SW 1271 (cell line): ENCODE measurements around the gene MLN.
A peak's percentile ranks its signal among the peaks of the same experiment; 100 is the strongest.

Experiments used
- DNase-seq, 2 experiments: peaks; one replicate each; lab custom pipeline; 2025; lab: John Stamatoyannopoulos, UW

The MLN gene, protein sequence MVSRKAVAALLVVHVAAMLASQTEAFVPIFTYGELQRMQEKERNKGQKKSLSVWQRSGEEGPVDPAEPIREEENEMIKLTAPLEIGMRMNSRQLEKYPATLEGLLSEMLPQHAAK

DNA sequence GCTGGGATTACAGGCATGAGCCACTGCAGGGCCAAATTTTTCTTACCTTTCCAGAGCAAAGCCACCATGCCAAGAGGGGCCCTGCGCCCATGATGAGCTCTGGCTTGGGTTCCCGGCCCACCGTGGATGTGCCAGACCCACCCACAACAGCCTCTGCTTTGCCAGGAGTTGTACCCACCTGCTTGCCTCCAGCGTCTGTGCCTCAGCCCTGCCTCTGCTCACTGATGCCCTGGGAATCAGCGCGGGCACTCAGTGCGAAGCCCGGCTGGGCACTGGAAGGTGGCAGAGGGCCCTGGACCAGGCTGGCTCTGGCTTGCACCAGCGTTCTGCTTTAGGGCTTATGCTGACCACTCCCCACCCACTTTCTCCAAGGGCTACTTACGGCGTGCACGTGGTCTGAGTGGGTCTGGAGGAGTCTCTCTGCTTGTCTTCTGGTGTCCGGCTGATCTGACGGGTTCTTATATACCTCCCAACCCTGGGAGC lies at the start of gene MLN:
Gene MLN (minus strand): TSS at position 433 of the 483 bp plus-strand sequence. CDS start 2,840 bp downstream, outside the sequence.
- DNase-seq, result no peak

DNA sequence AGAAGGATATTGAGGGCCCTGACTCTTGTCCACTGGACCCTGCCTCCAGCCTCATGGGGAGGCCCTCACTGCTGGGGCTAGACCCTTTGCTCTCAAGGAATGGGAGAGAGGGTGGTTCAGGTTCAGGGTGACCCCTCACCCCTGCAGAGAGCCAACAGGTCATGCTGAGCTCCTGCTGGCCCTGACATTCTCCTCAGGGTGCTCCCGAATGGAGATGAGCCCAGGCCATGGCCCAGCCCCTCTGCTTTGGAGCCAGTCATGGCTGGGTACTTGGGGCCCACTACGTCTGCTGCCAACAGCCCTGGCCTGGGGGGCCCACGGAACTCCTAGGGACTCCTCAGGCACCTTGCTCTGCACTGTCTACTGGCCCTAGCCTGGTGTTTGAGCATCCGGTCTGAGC lies 49.2 kb upstream of the MLN start:
- no peak for DNase-seq

DNA sequence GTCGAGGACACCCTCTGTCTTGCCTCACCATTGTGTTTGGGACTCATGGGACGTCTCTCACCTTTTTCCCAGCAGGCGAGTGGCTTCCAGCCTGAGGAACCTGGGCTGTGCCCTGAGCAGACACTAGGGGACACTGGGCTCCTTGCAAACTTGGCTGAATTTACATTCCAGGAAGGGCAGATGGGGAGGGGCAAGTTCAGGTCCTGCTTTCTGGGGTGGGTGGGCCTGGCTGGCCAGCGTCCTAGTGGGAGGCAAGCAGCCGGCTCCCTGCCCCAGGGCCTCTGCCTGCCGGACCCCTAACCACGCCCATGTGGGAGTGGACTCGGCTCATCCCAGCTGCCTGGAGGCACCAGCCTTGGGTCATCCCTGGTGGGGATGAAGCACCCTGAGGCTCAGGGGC lies 48.2 kb upstream of the MLN start:
- peak in 1 of 2 experiments; percentile 20 for DNase-seq

DNA sequence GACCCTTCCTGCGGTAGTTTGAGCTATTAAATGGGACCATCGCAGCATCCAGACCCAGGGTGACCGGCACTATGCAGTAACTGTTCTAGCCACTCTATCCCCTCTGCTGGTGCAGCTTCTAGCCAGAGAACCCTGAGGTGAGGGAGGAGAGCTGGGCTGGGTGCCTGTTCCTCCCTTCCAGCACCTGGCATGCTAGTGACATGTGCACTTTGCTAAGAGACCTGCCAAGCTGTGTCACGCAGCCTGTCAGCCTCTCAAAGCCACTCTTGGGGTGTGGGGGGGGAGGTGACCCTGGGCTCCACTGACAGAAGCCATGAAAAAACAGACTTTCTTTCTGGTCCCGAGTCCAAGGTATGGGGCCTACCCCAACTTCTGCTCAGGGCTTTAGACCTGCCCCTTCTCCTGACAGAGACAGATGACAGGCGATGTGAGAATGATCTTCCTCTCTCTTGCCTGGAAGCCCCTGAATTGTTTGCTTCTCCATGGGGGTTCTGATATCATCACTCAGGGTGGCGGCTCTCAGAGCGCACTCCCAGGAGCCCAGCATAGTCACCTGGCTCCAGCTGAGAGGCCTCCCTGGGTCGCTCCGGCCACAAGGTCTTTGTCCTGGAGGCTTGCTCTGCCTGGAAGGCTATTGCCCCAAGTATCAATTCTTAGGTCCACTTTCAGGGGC lies 47.2 kb upstream of the MLN start:
- DNase-seq, result no peak

DNA sequence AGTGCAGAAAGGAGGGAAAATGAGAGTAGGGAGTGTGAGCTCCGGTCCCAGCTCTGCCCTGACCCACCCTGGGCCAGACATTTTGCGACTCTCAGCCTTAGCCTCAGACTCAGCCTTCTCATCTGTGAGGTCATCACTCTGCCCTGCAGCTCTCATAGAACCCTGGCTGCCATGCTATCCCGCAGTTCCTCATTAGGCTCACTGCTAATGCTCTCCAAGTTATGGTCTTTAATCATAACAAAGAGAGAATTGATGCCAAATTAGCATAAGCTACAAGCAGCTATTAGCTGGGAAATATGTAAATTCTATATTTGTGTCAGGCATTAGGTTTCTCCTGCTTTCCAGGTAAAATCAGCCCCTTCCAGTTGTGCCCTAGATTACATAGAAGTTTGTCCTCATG lies 46.5 kb upstream of the MLN start:
- DNase-seq, result no peak

DNA sequence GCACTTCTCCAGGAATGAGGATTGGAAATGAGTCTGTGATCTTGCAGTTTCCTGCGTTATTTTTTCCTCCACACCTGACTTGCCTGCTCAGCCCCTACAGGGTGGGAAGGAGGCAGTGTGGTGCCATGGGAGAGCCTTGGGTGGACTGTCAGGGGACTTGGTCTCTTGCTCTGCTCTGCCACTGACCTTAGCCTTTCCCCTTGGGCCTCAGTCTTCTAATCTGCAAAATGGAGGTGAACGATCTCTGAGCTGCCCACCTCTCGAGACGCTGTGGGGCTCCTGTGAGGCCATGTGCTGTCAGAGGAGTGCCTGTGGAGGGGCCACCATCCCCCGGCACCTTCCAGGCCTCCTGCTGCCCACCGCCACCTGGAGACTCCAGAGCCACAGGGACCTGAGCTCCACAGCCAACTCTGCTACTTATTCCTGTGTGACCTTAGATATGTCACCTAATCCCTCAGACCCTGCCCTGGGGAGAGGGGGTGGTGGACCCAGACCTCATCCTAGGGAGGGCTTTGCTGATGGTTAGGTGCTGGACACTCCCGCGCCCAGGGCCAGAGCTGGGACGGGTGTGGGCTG lies 45.8 kb upstream of the MLN start:
- DNase-seq, result no peak

DNA sequence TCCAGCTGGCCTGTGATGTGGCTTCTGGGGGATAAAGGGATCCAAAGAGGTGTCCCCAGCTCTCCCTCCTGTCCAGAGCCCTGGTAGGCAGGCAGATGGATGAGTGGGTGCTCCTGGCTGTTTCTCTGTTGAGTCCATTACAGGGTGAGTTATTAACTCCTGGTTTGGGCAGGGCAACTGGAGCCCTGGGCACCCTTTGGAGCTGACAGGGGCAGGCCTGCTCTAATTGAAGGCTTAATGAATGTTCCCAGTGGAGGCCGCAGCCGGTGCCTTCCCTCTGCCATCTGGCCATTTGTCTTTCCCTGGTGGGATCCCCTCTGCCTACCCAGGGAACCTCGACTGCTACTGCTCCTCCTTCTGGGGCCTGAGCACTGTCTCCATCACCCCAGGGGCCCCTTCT lies 44.7 kb upstream of the MLN start:
- DNase-seq, result no peak

DNA sequence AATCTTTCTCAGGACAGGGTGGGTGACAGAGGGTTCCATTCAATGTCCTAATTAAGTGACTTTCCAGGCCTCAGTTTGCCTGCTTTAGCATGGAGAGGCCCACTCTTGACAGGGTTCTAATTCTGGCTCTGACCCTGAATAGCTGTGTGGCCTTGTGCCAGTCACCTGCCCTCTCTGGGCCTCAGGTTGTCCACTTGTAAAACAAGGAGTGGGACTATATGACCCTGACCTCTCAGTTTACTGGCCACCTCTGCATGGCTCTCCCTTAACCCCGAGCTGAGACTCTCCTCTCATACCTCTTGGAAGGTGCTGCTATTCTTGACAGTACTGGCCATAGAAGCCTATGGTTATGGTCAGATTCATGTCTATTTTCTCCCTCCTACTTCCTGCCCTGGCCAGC lies 44.1 kb upstream of the MLN start:
- DNase-seq, result no peak

DNA sequence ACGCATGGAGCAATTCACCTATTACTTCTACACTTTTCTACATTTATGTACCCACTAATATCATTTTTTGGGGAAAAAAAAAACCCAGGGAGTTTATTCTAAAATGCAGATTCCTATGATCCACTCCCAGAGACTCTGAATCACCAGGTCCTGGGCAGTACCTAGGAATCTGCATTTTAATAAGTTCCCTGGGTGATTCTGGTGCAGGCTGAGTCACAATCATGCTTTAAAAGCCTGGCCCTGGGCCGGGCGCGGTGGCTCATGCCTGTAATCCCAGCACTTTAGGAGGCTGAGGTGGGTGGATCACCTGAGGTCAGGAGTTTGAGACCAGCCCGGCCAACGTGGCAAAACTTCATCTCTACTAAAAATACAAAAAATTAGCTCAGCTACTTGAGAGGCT lies 43.3 kb upstream of the MLN start:
- no peak for DNase-seq

DNA sequence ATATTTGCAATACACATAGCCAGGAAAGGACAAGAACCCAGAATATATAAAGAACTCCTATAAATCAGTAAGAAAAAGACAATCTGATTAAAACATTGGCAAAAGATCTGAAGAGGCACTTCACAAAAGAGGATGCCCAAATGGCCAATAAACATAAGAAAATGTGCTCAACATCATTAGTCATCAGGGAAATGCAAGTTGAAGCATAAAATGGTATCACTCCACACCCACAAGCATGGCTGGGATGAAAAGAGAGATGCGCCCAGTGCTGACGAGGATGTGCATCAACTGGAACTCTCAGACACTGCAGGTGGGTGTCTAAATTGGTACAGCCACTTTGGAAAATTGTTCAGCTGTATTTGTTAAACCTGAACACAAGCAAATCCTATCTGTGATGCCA lies 42.4 kb upstream of the MLN start:
- no peak for DNase-seq

DNA sequence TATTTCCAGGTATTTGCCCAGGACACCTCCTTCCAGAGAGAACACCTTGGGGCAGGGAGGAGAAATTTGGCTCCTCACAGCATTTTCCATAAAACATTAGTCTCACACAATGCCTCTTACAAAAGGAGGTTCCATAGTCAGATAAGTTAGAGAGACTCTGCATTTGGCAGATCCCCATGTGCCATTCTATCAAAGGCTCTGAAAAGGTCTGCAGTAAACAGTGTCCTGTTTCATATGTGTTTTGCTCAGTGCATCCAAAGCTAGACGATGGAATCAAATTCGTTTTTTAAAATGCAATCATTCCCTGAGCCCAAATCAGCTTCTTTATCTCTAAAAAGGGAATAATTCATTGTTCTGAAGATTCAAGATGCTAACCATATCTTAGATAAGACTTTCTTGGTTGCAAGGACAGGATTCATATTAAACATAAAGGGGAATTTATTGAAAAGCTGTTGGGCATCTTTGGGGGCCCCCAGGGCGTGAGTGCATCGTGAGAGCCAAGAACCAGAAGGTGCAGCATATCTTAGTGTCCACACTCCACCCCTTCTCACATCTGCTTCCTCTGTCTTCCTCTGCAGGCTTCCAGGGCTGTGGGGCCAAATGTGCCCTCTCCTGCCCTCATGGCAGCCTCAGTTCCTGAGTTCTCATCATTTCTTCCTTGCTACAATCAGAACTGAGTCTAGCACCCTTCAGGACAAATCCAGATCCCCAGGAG lies 41.4 kb upstream of the MLN start:
- DNase-seq, result no peak

DNA sequence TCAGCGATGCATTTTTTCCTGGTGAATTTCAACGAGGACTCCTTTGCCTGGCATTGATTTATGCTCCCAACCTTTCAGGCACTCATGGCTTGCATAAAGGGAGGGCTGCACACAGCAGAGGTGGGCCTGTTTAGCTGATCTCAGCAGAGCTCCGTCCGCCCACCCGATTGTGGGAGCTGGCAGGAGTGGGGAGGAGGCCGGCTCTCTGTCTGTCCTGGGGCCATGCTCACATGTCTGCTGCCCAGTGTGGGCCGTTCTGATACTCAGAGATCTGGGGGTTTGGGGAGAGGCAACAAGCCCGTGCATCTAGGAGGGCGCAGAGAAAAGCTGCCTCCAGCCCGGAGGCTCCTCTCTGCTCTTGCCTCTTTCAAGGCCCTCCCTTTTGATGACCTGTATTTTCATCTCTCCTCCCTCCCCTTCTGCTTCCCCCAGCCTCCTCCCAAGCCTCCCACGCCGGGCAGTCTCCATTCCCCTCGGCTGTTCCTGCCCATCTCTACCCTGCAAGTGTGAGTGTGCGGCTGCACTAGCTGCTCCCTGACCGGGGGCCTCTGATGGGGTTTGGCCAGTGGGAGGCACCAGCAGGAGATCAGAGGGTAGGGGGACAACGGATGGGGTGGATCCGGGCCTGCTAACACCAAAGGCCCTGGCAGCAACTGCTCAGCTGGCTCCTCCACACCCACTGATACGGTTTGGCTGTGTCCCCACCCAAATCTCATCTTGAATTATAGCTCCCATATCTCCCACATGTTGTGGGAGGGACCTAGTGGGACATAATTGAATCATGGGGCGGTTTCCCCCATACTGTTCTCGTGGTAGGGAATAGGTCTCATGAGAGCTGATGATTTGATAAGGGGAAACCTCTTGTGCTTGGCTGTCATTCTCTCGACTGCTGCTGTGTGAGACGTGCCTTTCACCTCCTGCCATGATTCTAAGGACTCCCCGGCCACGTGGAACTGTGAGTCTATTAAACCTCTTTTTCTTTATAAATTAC lies 39.6 kb upstream of the MLN start:
- no peak for DNase-seq

DNA sequence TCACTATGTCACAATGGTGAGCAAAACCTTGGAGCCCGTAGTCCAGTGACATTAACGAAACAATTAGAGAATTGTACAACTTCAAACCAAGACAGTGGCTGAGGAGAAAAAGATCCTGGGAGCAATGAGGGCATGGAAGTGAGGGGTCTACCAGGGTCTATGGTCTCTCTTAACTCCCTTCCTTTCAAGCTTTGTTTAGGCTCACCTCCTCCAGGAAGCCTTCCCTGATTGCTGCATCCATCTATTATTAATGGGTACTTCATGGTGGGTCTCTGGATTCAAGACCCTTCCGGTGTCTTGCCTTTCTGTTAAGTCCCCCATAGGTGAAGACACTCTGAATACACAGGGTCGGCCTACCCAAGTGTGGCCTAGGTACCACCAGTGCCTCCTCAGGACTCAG lies 38.1 kb upstream of the MLN start:
- no peak for DNase-seq

DNA sequence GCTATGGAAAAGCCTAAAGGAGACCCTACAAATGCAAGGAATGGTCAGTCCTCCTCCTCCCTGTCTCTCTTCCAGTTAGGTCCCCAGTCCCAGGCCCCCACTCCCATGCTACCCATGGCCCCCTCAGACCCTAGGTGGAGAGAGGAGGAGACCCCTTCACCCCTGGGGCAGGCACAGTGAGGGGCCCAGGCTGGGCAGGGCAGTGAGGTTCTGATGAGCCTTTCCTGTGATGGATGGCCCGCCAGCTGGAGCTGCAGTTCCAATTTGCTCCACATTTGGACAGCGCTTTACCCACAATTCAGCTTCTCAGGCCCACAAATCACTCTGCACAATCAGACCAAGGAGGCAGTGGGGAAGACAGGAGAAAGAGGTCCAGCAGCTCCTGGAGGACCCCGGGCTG lies 37.3 kb upstream of the MLN start:
- no peak for DNase-seq

DNA sequence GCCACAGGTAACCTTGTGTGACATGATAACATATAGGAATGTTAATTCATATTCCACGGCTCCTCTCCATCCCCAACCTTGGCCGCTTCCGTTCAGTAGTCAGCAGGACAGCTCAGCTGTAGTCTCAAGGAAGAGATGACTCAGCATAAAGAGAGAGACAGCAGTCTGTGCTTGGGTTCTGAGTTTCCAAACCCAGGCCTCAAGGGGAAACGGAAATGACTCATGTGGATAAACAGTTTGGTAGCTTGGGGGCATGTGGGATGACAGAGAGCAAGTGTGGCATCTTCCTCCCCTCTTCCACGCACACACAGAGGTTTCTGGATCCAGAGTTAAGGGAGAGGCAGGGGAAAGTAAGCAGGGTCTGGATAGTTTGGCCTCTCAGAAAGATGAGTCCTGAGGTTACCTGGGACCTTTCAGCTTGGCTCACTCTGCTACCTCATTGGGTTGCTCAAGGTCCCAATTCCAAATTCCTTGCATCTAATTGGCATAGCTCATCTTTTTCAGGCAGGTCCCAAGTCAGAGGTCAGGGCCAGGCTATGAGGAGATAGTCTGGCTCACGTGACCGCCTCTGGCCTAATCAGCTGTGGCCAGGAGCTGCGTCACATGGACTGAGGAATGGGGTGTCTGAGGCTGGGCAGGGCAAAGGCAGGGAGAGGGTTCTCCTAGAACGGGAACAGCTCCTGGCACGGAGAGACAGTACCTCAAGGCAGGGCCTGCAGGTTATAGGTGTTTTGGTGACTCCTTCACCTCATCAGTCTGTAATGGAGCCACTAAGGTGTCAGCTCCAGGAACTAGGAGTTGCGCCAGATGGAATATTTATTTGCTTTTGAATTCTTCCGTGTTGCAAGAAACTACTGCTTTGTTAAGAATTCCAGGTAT lies 36.5 kb upstream of the MLN start:
- DNase-seq, result peak; percentile 97 to 99

DNA sequence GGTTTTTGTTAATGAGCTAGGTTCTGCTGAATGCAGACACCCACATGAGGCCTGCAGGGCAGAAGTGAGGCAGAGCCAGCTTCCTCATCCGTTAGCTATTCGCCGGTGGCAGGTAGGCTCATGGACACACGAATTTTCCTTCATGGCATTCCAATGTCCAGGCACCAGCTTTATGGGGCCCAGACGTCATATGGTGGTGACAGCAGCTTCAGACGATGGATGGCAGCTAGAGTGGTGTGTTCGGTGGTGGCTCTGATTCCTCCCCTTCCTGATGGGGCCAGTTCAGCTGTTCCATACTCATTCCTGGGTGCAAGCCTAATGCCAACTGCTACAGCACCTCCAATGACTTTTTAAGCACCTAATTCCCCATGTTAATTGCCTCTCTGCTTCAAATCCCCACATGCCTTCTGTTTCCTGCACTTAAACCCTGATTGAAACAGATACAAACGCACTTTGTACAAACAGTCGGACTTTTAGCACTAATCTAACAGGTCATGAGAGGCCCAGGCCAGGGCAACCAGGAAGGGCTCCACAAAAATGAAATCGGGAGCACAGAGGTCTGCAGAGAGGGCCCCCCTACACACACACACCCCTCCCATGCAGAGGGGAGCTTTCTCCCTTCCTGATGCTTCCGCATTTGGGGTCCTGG lies 35.7 kb upstream of the MLN start:
- DNase-seq, result no peak

DNA sequence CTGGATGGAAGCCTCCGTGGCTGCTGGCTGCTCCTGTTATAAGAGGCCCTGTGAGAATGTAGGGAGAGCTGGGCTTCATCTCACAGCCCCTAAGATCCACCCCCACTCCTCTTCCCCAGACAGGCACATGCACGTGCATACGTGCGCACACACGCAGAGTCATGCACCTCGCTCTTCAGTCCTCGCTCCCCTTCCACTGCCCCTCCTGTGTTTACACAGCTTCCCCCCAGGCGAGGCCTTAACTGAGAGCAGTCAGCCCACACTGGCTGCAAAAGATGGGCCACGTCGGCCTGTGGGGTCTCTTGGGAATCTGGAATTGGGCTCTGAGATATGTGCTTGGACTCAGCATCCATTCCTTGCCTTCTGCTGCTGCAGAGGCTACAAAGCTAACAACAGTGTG lies 35.2 kb upstream of the MLN start:
- no peak for DNase-seq

DNA sequence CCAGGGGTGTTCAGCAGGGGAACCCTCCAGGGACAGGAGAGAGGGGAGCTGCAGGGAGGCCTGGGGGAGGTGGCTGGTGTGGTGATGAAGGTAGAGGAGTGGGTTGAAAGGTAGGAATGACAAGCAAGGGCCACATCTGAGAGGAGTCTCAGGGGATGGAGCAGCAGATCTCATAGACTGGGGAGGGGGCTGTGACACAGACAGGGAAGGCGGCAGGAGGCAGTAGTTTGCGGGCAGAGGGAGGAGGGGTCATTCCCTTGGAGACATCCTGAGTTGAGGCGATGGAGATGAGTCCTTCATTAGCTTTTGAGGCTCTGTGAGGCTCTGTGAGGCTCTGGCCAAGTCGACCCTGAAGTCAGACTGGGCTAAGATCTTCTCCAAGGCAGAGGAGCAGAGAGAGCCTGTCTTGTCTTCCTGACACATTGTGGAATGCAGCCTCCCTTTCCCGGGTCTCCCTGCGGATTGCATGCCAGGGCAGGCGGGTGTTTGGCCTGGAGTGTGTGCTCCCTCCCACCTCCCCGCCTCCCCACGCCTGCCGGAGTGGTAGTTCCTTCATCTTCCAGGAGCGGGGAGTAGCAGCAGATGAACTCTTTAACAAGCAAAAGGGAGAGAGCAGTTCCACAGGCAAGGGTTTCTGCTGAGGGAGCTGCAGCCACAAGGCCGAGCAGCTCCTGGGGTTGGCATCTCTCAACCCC lies 34.3 kb upstream of the MLN start:
- DNase-seq, result no peak

DNA sequence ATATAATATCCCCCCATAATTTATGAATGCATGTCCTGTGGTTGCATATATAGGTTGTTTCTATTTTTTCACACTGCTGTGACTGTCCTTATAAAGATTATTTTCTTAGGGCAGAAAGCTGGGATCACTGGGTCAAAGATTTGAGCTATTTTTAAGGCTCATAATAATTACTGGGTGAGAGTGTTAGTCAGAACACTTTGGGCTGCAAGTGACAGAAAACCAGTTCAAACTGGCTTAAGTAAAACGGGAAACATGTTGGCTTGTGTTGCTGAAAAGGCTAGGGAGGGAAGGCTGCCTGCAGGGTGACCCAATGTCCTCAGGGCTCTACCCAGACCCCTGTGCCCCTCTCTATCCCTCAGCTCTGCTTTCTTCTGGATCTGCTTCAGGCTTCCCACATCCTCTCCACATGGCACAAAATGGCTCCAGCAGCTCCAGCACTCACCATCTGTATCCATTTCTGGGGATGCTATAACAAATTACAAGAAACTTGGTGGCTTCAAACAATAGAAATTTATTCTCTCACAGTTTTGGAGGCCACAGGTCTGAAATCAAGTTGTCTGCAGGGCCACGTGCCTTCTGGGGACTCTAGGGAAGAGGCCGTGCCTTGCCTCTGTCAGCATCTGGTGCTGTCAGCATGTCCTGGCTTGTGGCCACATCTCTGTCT lies 33.1 kb upstream of the MLN start:
- no peak for DNase-seq
